Activated CD4-positive, alpha-beta memory T cell treated with anti-CD3 and anti-CD28 coated beads for 36 hours (primary cell): ENCODE measurements around the gene NFE2. TPM values are rescaled to one million over a fixed set of nuclear protein-coding genes. Genes with fewer than 3 reads are reported as not detected.

Source experiments
- CTCF ChIA-PET: fragments of 350-600 bp; sonication (Branson Sonifier 250); formaldehyde crosslinking; loops from one replicate; lab custom pipeline; 2021; ENCODE audit warnings: antibody characterized with exemption, inconsistent platforms; lab: Charles Lee
- POLR2A ChIA-PET: fragments of 350-600 bp; sonication (Branson Sonifier 250); formaldehyde crosslinking; loops from one replicate; lab custom pipeline; 2021; ENCODE audit warnings: antibody characterized with exemption; lab: Charles Lee
- DNase-seq: peaks from one replicate; pipeline ENCODE4 v3.0.0-alpha.2; 2020
- H3K27ac Mint-ChIP-seq: one replicate; pipeline ENCODE4 v1.8.0; 2021; ENCODE audit warnings: mixed read lengths
- H3K27me3 Mint-ChIP-seq: one replicate; pipeline ENCODE4 v1.8.0; 2021; ENCODE audit warnings: mixed read lengths
- H3K36me3 Mint-ChIP-seq: one replicate; pipeline ENCODE4 v1.8.0; 2021; ENCODE audit warnings: mixed read lengths
- H3K4me1 Mint-ChIP-seq: one replicate; pipeline ENCODE4 v1.8.0; 2021; ENCODE audit warnings: low read depth, mixed read lengths
- H3K4me3 Mint-ChIP-seq: one replicate; pipeline ENCODE4 v1.8.0; 2021; ENCODE audit warnings: mild to moderate bottlenecking, mixed read lengths
- H3K9me3 Mint-ChIP-seq: one replicate; pipeline ENCODE4 v1.8.0; 2021; ENCODE audit warnings: mixed read lengths
- intact Hi-C: fragments of 100-400 bp; cut with micrococcal nuclease; formaldehyde crosslinking; loops from one replicate; pipeline ENCODE4 v1.15.1; 2023
- total RNA-seq, 2 experiments: library from RNA; stranded (reverse); gene quantifications; one replicate each; pipeline ENCODE4 v1.2.3, GENCODE V29; 2021

Gene NFE2
- total RNA-seq, 2 experiments from 2014 or later = not detected

GRCh38 chr12:54280468-54281260 is 20.2 kb downstream of the NFE2 start, which contains the start of gene HNRNPA1:
Gene HNRNPA1 (plus strand): TSS chr12:54280726. CDS start chr12:54280808, 82 bp downstream.
- H3K36me3 Mint-ChIP-seq = peaks cover 21% of the 10 kb centered on the region
- ChIA-PET POLR2A (interaction anchor here (0.6 to 2.8 kb wide), 11 partner anchors 8 to 78 kb away, joined by 3 to 23 read pairs (median 6); no protein-coding TSS in a partner anchor), CTCF (interaction anchor here (1.0 to 3.1 kb wide), 10 partner anchors 10 to 100 kb away, joined by 3 to 14 read pairs (median 4); partner anchors contain the start of gene COPZ1)
- H3K9me3 Mint-ChIP-seq = no peaks in the 10 kb centered on the region
- no peaks in the 10 kb centered on the region for H3K27me3 Mint-ChIP-seq
- H3K4me3 Mint-ChIP-seq = no peak within 1 kb of the TSS
- H3K27ac Mint-ChIP-seq = no peak within 1 kb of the TSS
- peak; percentile 97 for DNase-seq
- intact Hi-C loops = loop anchor here (1.0 kb wide), 4 partner anchors 39 to 217 kb away; partner anchors contain the start of genes COPZ1 and NCKAP1L
- peaks cover 53% of the 10 kb centered on the region for H3K4me1 Mint-ChIP-seq

- intact Hi-C loops = loop anchor here (1.0 to 10.0 kb wide), 8 partner anchors 39 to 705 kb away; partner anchors contain the start of genes CALCOCO1, COPZ1, NCKAP1L and TESPA1
- H3K36me3 Mint-ChIP-seq = peaks cover 22% of the 10 kb centered on the region
- H3K27ac Mint-ChIP-seq = no peak within 1 kb of the TSS
- DNase-seq = peak; percentile 99
- H3K4me3 Mint-ChIP-seq = no peak within 1 kb of the TSS
- no peaks in the 10 kb centered on the region for H3K9me3 Mint-ChIP-seq
- H3K4me1 Mint-ChIP-seq = peaks cover 52% of the 10 kb centered on the region
- ChIA-PET POLR2A (interaction anchor here (0.6 to 2.8 kb wide), 13 partner anchors 8 to 133 kb away, joined by 3 to 23 read pairs (median 5); partner anchors contain the start of gene COPZ1), CTCF (interaction anchor here (1.0 to 3.1 kb wide), 10 partner anchors 9 to 101 kb away, joined by 3 to 14 read pairs (median 4); partner anchors contain the start of gene COPZ1)
- no peaks in the 10 kb centered on the region for H3K27me3 Mint-ChIP-seq
These were observed 21.0 kb downstream of the NFE2 start, which contains the start of gene CBX5 for GRCh38 chr12:54279632-54280467. Gene CBX5 (minus strand): TSS chr12:54280122. CDS start chr12:54257650, 22,472 bp downstream.

- H3K27ac Mint-ChIP-seq = no peak overlapping the region
- POLR2A ChIA-PET = interaction anchor here (0.6 to 2.8 kb wide), 6 partner anchors 9 to 134 kb away, joined by 3 to 23 read pairs (median 4); partner anchors contain the start of gene COPZ1
- intact Hi-C loops = loop anchor here (2.0 to 10.0 kb wide), 4 partner anchors 62 to 706 kb away; partner anchors contain the start of genes CALCOCO1 and TESPA1
These were observed 21.6 kb downstream of the NFE2 start for GRCh38 chr12:54279227-54279631.

DNA sequence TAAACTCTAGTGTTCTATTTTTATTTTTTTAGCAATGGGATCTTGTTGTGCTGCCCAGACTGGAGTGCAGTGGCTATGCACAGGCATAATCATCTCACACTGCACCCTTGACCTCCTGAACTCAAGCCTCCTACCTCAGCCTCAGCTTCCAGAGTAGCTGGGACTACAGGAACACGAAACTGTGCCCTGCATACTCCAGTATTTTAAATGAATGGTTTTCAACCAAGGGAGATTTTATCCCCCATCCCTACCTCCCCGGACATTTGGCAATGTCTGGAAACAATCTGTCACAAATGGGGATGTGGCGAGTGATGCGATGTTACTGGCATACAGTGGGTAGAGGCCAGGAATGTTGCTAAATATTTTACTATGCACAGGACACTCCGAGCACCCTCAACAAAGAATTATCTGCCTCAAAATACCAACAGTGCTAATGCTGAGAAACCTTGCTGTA is 23.0 kb downstream of the NFE2 start:
- H3K4me1 Mint-ChIP-seq = peaks cover 51% of the 10 kb centered on the region
- CTCF ChIA-PET = interaction anchor here (0.8 to 3.1 kb wide), 2 partner anchors 9 to 26 kb away, joined by 3 to 14 read pairs; no protein-coding TSS in a partner anchor
- intact Hi-C loops = loop anchor here (2.0 to 10.0 kb wide), 5 partner anchors 37 to 707 kb away; partner anchors contain the start of genes CALCOCO1 and TESPA1
- peak; percentile 42 for DNase-seq
- no peak overlapping the region for H3K27ac Mint-ChIP-seq
- no peak overlapping the region for H3K4me3 Mint-ChIP-seq
- no peaks in the 10 kb centered on the region for H3K9me3 Mint-ChIP-seq
- peaks cover 34% of the 10 kb centered on the region for H3K36me3 Mint-ChIP-seq
- H3K27me3 Mint-ChIP-seq = no peaks in the 10 kb centered on the region
- POLR2A ChIA-PET = interaction anchor here (1.1 kb wide), 1 partner anchor 11 kb away, joined by 3 read pairs; no protein-coding TSS in a partner anchor

More at GRCh38 chr12:54279227-54279631, 21.6 kb downstream of the NFE2 start:
- Mint-ChIP-seq H3K27me3 (no peaks in the 10 kb centered on the region), H3K9me3 (no peaks in the 10 kb centered on the region), H3K4me3 (no peak overlapping the region), H3K36me3 (peaks cover 24% of the 10 kb centered on the region), H3K4me1 (peaks cover 52% of the 10 kb centered on the region)
- DNase-seq = no peak
- CTCF ChIA-PET = interaction anchor here (1.4 to 3.1 kb wide), 4 partner anchors 14 to 101 kb away, joined by 5 to 14 read pairs (median 9); partner anchors contain the start of gene COPZ1

GRCh38 chr12:54276368-54276767 is 24.4 kb downstream of the NFE2 start:
- Mint-ChIP-seq H3K27ac (peak overlapping the region; percentile 80), H3K9me3 (no peaks in the 10 kb centered on the region), H3K4me3 (no peak overlapping the region), H3K36me3 (peaks cover 42% of the 10 kb centered on the region), H3K4me1 (peaks cover 60% of the 10 kb centered on the region), H3K27me3 (no peaks in the 10 kb centered on the region)
- no peak for DNase-seq
- ChIA-PET POLR2A (interaction anchor here (1.1 to 1.4 kb wide), 2 partner anchors 10 to 12 kb away, joined by 3 to 8 read pairs; no protein-coding TSS in a partner anchor), CTCF (interaction anchor here (1.0 to 1.2 kb wide), 2 partner anchors 12 to 25 kb away, joined by 3 read pairs; no protein-coding TSS in a partner anchor)
- intact Hi-C loops = loop anchor here (2.0 to 10.0 kb wide), 4 partner anchors 36 to 708 kb away; partner anchors contain the start of genes CALCOCO1 and TESPA1

GRCh38 chr12:54273981-54274380 is 26.8 kb downstream of the NFE2 start:
- no peak for DNase-seq
- Mint-ChIP-seq H3K27ac (no peak overlapping the region), H3K4me3 (no peak overlapping the region), H3K36me3 (peaks cover 48% of the 10 kb centered on the region), H3K9me3 (no peaks in the 10 kb centered on the region), H3K4me1 (peaks cover 77% of the 10 kb centered on the region), H3K27me3 (no peaks in the 10 kb centered on the region)
- POLR2A ChIA-PET = interaction anchor here (1.0 kb wide), 1 partner anchor 9 kb away, joined by 4 read pairs; no protein-coding TSS in a partner anchor
- CTCF ChIA-PET = interaction anchor here (0.7 to 4.0 kb wide), 5 partner anchors 9 to 253 kb away, joined by 3 to 17 read pairs (median 3); no protein-coding TSS in a partner anchor
- intact Hi-C loops = loop anchor here (10.0 kb wide), 3 partner anchors 251 to 711 kb away; partner anchors contain the start of genes CALCOCO1 and TESPA1

DNA sequence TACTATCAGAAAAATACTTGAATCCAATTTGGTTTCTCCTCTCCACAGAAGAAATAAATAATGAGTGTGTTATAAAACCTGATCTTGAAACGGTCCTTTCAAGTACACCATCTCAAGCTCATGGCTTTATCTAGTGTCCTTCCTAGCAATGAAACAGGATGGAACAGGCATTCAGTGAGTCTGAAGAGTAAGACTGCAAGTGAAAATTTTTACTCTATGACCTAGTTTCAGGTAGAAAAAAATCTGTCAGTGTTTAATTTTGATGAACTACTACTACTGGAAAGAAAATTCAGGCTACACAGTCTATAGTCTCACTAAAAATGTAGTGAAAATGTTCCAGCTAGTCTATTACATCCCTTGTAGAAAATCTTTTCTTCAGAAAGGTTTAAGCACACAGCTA is 28.6 kb downstream of the NFE2 start:
- H3K9me3 Mint-ChIP-seq = no peaks in the 10 kb centered on the region
- ChIA-PET CTCF (interaction anchor here (0.7 to 4.0 kb wide), 11 partner anchors 18 to 515 kb away, joined by 3 to 17 read pairs (median 3); partner anchors contain the start of gene COPZ1), POLR2A (interaction anchor here (0.9 to 3.6 kb wide), 5 partner anchors 9 to 99 kb away, joined by 3 to 15 read pairs (median 5); partner anchors contain the start of gene HNRNPA1)
- no peak for DNase-seq
- intact Hi-C loops = loop anchor here (1.0 to 10.0 kb wide), 4 partner anchors 8 to 713 kb away; partner anchors contain the start of genes CALCOCO1 and TESPA1
- H3K27ac Mint-ChIP-seq = peak overlapping the region; percentile 85
- H3K4me1 Mint-ChIP-seq = peaks cover 74% of the 10 kb centered on the region
- no peaks in the 10 kb centered on the region for H3K27me3 Mint-ChIP-seq
- peaks cover 40% of the 10 kb centered on the region for H3K36me3 Mint-ChIP-seq
- H3K4me3 Mint-ChIP-seq = peak overlapping the region; percentile 33

- Mint-ChIP-seq H3K27me3 (no peaks in the 10 kb centered on the region), H3K9me3 (no peaks in the 10 kb centered on the region), H3K27ac (peak overlapping the region; percentile 80), H3K4me3 (peak overlapping the region; percentile 32), H3K36me3 (peaks cover 30% of the 10 kb centered on the region), H3K4me1 (peaks cover 63% of the 10 kb centered on the region)
- DNase-seq = peak; percentile 57
- ChIA-PET POLR2A (interaction anchor here (0.6 to 3.6 kb wide), 8 partner anchors 10 to 65 kb away, joined by 3 to 15 read pairs (median 4); partner anchors contain the start of genes CBX5 and HNRNPA1), CTCF (interaction anchor here (0.8 to 1.7 kb wide), 5 partner anchors 10 to 98 kb away, joined by 3 to 10 read pairs (median 3); partner anchors contain the start of genes CBX5 and HNRNPA1)
- intact Hi-C loops = loop anchor here (10.0 kb wide), 3 partner anchors 254 to 714 kb away; partner anchors contain the start of genes CALCOCO1 and TESPA1
These were observed 30.5 kb downstream of the NFE2 start for GRCh38 chr12:54270345-54270744.

- no peak overlapping the region for H3K4me3 Mint-ChIP-seq
- no peaks in the 10 kb centered on the region for H3K27me3 Mint-ChIP-seq
- no peak for DNase-seq
- ChIA-PET CTCF (interaction anchor here (1.4 kb wide), 2 partner anchors 15 to 102 kb away, joined by 4 to 5 read pairs; no protein-coding TSS in a partner anchor), POLR2A (interaction anchor here (1.0 to 1.6 kb wide), 2 partner anchors 13 to 92 kb away, joined by 4 to 5 read pairs; partner anchors contain the start of gene CBX5)
- no peak overlapping the region for H3K27ac Mint-ChIP-seq
- peaks cover 19% of the 10 kb centered on the region for H3K36me3 Mint-ChIP-seq
- intact Hi-C loops = no loop called here
- peaks cover 56% of the 10 kb centered on the region for H3K4me1 Mint-ChIP-seq
- H3K9me3 Mint-ChIP-seq = no peaks in the 10 kb centered on the region
These were observed 34.0 kb downstream of the NFE2 start for GRCh38 chr12:54266852-54267251.

- Mint-ChIP-seq H3K27me3 (no peaks in the 10 kb centered on the region), H3K36me3 (peaks cover 17% of the 10 kb centered on the region), H3K4me1 (peaks cover 44% of the 10 kb centered on the region), H3K27ac (no peak overlapping the region), H3K4me3 (no peak overlapping the region), H3K9me3 (no peaks in the 10 kb centered on the region)
- POLR2A ChIA-PET = interaction anchor here (1.7 to 2.6 kb wide), 3 partner anchors 15 to 94 kb away, joined by 4 to 10 read pairs (median 8); partner anchors contain the start of genes CBX5 and HNRNPA1
- intact Hi-C loops = no loop called here
- CTCF ChIA-PET = interaction anchor here (0.6 to 4.1 kb wide), 8 partner anchors 9 to 174 kb away, joined by 3 to 28 read pairs (median 4); partner anchors contain the start of genes CBX5 and COPZ1
- DNase-seq = no peak
These were observed 35.4 kb downstream of the NFE2 start for GRCh38 chr12:54265364-54265812.
